D721Med (cell line): ENCODE measurements around the gene TOX2.

Experiments used
- DNase-seq: peaks from one replicate; pipeline ENCODE4 v3.0.0; 2011; ENCODE audit warnings: low spot score; ENCODE audit not compliant: insufficient read length
- FAIRE-seq: peaks from 2 replicates; lab custom pipeline; 2011; peaks lifted over from hg19 to GRCh38; lab: Jason Lieb, UNC
- TF ChIP-seq, protein P1 (sequence below): IDR thresholded peaks from 2 replicates; pipeline ENCODE4 v1.5.1; 2012; ENCODE audit warnings: mild to moderate bottlenecking, control low read depth; ENCODE audit not compliant: insufficient read depth; ENCODE audit errors: missing control alignments

The TOX2 gene

DNA sequence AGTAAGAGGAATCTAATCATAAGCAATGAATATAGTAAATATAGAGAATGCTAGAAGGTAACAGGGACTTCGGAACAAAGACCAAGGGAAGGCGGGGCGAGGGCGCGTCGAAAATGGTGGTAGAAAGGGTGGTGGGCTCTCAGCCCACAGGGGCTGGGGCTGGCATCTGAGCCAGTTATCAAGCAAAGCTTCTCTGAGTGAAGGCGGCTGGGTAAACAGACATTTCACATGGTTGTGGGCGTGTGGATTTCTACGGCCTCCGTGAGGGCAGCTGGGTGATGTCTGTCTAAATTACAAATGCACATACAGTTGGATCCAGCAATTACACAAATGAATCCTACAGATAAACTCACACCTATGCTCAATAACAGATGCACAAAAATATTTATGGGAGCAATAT, 56.6 kb downstream of the TOX2 start:
- FAIRE-seq (no peak), DNase-seq (no peak)
- TF ChIP-seq, protein P1, sequence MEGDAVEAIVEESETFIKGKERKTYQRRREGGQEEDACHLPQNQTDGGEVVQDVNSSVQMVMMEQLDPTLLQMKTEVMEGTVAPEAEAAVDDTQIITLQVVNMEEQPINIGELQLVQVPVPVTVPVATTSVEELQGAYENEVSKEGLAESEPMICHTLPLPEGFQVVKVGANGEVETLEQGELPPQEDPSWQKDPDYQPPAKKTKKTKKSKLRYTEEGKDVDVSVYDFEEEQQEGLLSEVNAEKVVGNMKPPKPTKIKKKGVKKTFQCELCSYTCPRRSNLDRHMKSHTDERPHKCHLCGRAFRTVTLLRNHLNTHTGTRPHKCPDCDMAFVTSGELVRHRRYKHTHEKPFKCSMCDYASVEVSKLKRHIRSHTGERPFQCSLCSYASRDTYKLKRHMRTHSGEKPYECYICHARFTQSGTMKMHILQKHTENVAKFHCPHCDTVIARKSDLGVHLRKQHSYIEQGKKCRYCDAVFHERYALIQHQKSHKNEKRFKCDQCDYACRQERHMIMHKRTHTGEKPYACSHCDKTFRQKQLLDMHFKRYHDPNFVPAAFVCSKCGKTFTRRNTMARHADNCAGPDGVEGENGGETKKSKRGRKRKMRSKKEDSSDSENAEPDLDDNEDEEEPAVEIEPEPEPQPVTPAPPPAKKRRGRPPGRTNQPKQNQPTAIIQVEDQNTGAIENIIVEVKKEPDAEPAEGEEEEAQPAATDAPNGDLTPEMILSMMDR = no peak

DNA sequence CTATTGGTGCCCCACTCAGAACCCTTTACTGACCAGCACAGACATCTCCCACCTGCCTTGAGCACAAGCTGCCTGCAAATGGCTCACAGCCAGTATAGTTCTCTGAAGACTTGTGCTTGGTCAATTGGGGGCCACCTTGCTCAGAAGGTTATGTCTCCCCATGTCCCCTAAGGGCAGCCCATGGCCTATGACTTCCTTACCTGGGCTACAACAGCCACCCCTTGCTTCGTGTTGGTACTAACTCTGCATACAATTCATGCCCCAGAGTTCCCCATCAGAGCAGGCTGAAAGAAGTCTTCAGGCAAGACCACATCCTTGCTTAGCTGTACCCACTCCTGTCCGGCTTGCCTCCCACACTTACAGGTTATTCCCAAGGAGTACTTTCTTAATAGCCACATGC, 57.4 kb downstream of the TOX2 start:
- no peak for DNase-seq
- TF ChIP-seq, protein P1 = no peak
- FAIRE-seq = no peak

DNA sequence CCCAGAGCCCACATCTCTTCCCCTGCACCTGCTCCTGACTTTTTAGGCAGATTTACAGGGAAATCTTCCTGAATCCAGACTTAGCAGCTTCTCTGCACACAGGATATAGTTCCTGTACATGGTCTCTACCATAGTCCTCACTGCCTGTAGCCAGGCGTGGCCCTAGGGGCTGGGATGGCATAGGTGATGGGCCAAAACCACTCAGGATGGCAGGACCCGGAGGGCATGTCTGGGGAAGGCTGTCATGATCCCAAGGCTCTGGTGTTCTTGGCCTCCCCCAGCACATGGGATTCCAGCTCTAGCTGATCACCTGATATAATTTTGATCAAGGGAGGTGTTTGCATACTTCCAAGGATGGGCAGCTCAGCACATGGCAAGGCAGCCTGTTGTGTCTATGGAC, 58.0 kb downstream of the TOX2 start:
- no peak for FAIRE-seq
- TF ChIP-seq, protein P1 = no peak
- no peak for DNase-seq

DNA sequence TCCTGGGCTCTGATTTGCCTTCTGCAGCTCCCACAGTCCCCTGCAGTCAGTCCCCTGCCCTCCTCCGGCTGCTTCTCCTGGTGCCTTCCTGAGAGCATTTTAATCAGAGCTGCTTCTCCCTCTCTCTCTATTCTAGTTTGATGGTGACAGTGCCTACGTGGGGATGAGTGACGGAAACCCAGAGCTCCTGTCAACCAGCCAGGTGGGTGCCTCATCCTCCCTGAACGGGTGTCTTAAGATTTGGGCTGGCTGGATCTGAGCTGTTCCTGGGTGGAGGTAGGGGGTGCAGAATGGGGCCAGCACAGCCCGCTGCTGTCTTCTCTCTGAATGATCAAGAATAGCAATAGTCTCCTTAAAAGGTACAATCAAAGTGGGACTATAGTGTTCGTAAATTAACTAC, 58.6 kb downstream of the TOX2 start:
- FAIRE-seq (no peak), DNase-seq (no peak)
- TF ChIP-seq, protein P1 = no peak

DNA sequence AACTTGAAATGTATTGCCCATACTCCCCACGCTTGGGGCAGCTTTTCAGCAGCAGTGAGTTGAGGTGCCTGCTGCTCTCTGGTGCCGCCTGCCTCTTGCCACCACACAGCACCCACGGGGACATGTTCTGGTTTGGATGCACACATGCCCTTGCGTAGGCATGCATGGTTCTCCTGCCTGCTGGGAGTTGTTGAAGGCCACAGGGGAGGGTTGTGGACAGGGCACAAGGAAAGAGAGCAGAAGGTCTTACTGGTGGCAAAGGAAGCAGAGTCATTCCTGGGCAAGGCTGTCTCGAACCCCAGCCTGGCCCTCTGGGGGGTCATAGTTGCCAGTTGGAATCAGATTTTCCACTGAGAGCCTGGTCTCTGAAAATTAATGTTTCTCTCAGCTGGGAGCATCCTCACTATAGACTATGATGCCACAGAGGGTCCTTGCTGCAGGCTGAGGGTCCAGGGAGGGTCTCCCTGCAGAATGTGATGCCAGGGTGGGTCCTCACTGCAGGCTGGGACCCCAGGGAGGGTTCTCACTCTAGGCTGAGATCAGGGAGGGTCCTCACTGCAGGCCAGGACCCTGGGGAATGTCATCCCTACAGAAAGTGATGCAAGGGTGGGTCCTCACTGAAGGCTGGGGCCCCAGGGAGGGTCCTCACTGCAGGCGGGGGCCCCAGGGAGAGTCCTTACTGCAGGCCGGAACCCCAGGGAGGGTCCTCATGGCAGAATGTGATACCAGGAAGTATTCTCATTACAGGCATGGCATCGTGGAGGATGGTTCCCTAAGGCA, 59.2 kb downstream of the TOX2 start:
- TF ChIP-seq, protein P1 = no peak
- DNase-seq (no peak), FAIRE-seq (no peak)

DNA sequence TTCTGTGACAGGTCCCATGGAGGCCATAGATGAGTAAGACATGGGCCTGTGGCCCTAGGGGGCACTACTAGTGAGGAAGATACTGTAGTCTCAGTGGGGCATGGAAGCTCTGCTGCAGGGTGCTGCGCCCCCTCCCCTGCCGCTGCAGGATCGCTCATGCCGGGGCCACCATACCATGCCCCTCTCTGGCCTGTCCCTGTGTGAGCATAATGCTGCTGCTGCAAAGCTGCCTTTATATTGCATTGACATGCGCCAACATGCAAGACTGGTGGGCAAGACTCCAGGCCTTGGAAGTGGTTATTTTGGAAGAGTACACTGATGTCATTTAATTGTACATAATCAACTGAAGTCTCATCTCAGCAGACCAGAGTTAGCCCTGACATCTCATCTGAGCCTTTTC, 60.0 kb downstream of the TOX2 start:
- no peak for DNase-seq
- TF ChIP-seq, protein P1 = no peak
- no peak for FAIRE-seq

DNA sequence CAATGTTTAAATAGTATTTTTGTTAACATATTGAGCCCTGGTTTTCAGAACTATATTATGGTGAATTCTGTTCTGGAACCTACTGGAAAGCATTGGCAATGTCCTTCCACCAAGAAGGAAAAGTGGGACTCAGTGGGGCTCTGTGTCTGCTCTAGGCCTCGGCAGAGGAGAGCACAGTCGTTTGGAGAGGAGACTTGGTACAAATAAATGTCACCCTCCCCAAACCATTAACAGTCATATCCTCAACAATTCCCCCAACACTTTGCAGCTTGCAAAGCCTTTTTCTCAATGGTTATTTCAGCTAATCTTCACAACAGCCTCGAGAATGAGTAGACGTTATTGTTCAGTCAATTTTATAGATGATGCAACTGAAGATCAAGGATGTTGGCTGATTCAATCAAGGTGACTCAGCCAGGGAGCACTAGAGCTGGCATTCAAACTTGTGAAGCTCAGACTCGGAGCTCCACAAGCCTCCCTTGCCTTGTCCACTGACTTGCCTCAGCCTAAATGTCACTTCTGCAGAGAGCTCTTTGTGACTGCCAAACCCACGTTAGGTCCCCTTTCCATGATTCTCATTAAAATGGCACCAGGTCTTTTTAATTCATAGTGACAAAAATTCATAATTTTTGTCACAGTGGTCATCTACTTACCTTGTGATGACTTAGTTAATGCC, 60.6 kb downstream of the TOX2 start:
- no peak for FAIRE-seq
- DNase-seq = no peak
- TF ChIP-seq, protein P1 = no peak
